Left forelimb (tissue), 1 donor: ENCODE data around the gene RBM10.

Experiments
- DNase-seq: peaks from one replicate; pipeline ENCODE4 v3.0.0-alpha.2; 2018; ENCODE audit warnings: low spot score

Gene RBM10

DNA sequence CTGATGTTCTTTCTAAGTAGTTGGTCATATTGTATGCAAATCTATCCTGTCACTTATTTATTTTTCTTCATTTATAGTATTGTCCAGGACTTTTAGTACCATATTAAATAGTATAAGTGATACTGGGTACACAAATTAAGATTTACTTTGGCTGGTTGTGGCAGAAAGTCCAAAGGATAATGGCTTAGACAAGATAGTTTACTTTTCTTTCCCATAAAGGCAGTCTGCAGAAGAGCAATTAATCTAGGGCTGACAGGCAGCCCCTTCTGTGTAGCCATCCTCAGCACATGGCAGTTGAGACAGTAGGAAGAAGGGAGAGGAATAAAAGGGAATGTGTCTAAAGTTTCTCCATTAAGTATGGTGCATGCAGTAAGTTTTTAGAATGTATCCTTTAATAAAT is 6.4 kb downstream of the RBM10 start:
- no peak for DNase-seq

- no peak for DNase-seq
These were observed 11.8 kb downstream of the RBM10 start for GRCh38 chrX:47156611-47157520.

DNA sequence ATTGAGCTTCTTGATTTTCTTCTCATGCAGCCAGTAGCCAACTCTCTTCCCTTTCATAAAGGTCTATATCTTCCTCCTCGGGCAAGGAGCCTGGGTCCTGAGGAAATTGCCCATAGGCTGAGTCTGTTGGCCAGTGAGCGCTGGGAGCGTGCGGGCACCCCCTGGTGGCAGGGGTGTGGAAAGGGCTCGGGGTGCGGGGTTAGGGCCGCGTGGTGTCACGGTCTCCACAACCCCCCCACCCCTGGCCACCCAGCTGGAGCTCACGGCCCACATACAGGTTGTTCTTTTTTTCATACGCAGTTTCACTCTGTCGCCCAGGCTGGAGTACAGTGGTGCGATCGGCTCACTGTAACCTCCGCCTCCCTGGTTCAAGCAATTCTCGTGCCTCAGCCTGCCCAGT is 13.1 kb downstream of the RBM10 start:
- DNase-seq, result no peak

DNA sequence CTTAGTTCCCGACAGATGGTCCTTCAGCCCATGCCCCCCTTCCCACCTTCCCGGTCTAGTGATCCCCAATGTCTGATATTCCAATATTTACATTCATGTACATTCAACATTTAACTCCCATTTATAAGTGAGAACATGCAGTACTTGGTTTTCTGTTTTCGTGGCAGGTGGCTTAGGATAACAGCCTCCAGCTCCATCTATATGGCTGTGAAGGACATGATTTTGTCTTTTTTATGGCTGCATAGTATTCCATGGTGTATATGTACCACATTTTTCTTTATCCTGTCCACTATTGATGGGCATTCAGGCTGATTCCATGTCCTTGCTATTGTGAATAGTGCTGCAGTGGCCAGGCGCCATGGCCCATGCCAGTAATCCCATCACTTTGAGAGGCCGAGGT is 13.8 kb downstream of the RBM10 start:
- no peak for DNase-seq

DNA sequence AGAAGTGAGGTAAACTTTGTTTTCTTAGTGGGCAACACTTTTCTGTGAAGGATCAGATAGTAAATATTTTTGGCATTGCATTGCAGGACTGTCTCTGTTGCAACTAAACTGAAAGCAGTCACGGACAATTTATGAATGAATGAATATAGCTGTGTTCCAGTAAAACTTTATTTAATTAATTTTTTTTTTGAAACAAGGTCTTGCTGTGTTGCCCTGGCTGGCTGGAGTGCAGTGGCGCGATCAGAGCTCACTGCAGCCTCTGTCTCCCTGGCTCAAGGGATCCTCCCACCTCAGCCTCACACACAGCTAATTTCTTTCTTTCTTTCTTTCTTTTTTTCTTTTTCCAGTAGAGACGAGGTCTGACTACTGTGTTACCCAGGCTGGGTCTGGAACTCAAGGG is 15.8 kb downstream of the RBM10 start:
- no peak for DNase-seq

DNA sequence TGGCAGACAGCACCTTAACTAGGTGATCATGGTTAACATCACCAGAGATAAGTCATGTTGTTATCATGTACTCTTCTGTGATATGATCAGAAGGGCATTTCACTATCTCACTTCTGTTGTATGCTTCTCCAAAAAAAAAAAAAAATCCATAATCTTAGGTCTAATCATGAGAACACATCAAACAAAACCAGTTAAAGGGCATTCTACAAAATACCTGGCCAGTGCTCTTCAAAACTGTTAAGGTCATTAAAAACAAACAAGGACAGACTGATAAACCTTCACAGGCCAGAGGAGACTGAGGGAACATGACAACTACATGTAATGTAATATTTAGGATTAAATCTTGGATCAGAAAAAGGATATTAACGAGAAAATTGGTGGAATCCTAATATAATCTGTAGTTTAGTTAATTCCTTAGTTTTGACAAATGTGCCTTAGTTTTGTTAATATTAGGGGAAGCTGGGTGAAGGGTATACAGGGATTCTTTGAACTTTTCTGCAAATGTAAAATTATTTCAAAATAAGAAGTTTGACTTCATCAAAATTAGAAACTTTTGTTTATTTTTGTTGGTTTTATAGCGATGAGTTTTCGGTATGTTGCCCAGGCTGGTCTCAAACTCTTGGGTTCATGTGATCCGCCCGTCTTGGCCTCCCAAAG is 18.0 kb downstream of the RBM10 start:
- no peak for DNase-seq

DNA sequence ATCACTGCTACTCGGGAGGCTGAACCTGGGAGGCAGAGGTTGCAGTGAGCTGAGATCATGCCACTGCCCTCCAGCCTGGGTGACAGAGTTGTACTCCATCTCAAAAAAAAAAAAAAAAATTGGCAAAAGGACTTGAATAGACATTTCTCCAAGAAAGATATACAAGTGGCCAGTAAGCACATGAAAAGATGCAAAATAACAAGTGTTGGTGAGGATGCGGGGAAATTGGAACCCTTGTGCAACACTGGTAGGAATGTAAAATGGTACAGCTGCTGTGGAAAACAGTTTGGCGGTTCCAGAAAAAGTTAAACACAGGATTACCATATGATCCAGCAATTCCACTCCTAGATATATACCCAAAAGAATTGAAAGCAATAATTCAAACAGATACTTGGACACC is 19.4 kb downstream of the RBM10 start:
- no peak for DNase-seq

GRCh38 chrX:47166126-47166525 is 21.1 kb downstream of the RBM10 start:
- DNase-seq, result no peak

GRCh38 chrX:47168495-47169073 is 23.6 kb downstream of the RBM10 start:
- DNase-seq, result no peak

DNA sequence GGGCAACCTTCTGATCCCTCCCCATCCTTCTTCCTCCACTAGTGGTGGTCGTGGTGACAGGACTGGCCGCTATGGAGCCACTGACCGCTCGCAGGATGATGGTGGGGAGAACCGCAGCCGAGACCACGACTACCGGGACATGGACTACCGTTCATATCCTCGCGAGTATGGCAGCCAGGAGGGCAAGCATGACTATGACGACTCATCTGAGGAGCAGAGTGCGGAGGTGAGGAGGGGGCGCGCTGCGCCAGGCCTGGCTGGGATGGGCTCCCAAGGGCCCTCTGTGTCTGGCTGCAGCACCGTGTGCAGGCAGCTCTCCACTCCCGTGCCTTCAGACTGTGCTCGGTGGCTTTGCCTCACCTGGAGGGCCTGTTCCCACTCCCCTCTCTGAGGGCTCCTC is 24.3 kb downstream of the RBM10 start:
- no peak for DNase-seq

GRCh38 chrX:47169726-47170515 is 24.9 kb downstream of the RBM10 start:
- no peak for DNase-seq

- no peak for DNase-seq
These were observed 26.1 kb downstream of the RBM10 start for GRCh38 chrX:47170861-47171692.

DNA sequence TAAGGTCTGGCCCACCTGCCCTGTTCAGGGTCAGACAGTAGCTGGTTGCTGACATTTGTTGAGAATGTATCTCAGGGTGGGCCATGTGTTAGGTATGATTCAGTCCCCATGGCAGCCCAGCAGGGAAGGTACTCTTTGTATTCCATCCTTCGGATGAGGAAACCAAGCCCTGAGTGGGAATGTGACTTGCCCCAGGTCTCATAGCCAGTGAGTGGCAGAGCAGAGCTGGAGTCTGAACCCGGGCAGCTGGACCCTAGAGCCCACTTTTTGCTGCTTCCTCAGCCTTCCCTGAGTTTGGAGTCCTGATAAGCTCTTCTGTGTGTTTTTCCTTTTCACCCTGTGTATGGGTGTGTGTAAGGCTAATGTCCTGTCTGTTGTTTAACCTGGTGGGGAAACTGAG is 27.0 kb downstream of the RBM10 start:
- DNase-seq, result no peak

DNA sequence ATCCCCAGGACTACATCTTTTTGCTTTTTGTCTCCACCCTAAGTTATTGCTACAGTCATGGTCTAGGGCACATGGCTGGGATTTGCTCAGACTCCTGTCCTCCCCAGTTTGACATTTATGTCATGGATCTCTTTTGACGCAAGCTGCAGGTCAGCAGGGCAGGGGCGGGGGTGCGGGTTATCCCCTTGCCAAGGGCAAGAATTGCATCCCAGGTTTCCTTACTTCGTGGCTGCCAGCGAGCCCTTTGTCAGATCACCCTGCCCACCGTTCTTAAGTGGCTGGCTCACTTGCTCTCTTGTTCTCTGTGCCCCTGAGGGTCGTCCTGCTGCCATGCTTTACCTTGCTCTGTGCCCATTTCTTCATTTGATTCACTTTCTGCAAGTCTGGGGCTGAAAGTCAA is 27.5 kb downstream of the RBM10 start:
- no peak for DNase-seq

DNA sequence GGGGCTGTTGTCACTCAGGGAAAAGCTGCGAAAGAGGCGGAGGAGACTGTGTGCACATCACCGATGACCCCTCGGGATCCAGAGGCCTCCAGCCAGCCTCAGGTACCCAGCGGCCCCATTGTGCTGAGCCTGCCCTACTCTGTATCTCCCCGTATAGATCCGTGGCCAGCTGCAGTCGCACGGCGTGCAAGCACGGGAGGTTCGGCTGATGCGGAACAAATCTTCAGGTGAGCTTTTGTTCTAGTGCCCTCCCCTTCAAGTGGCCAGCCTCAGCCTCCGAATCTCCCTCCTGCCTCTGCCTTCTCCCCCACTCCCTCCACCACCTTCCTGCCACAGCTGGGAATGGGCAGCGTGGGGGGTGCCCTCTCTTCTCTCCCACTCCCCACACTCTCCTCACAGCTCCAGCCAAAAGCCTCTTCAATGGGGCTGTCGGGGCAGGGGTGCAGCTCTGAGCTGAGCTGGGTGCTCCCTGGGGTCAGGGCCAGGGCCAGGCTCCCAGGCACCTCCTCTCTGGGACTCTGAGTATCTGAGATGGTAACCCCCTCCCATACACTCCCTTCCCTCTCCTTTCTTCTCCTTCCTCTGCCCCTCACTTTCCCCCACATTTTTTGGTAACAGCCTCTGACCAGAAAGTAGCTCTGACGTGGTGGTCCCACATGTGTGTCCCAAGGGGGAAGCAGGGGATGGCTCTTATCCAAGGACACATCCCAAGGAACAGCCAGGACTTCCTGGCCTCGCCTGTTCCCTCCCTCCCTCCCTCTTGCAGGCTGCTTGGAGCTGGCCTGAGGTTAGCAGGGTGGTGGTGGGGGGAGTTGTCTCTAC is 28.2 kb downstream of the RBM10 start:
- DNase-seq, result no peak

GRCh38 chrX:47174376-47174775 is 29.4 kb downstream of the RBM10 start:
- no peak for DNase-seq

DNA sequence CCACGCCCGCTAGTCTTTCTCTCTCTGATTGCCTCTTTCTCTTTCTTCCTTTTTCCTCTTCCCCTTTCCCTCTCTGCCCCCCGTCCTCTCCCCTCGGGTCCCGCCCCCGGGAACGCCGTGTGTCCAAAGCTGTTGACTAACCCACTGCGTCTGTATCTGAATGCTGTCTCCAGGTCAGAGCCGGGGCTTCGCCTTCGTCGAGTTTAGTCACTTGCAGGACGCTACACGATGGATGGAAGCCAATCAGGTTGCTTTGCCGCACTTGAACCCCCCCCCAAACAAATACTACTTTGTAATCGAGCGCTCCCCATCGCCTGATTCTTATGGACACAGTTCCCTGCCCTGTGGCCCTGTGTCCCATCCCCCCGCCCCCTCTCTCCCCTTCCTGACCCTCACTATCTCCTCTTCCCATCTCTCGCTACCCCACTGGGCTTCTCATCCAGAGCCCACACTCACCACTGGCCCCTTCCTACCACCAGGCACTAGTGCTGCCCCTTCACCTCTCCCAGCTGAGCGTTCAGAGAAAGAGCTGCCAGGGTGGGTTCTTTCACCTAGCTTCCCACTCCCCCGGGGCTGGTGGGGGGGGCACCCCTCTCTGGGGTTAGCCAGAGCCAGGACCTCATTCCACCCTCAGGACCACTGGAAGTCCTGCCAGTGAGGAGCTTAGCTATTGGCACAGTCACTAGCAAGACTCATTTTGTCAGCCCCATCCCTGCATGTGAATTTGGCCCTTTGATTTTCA is 30.0 kb downstream of the RBM10 start:
- no peak for DNase-seq

- DNase-seq, result no peak
These were observed 30.6 kb downstream of the RBM10 start for GRCh38 chrX:47175588-47175980.

DNA sequence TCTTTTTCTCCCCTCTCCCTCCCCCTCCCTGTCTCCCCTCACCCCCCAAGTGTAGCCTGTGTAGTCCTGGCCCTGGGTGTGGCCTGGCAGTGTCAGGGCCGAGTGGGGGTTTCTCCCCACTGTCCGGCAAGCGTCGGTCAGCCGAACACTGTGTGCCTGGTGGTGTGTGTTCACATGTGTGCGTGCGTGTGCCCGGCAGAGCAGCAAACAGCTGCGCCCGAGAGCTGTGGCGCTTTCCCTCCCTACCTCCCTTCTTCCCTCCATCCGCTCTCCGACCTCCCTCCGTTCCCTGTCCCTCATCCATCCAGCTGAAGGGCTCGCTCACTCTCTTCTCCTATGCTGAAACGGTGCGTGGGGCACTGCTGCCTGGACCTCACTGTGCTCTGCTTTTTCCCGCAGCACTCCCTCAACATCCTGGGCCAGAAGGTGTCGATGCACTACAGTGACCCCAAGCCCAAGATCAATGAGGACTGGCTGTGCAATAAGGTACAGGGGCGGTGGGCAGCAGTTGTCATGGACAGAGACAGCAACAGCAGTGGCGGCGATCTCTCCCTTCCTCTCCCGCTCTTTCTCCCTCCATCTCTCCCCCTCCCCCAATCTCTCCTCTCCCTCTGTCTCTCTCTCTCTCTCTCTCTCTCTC is 31.2 kb downstream of the RBM10 start:
- no peak for DNase-seq
